OCI-LY7 (cell line): Measurements from ENCODE around the gene PWWP2B. TPM values are rescaled to one million over a fixed set of nuclear protein-coding genes. Genes with fewer than 3 reads are reported as not detected.

Experiments
- BruUV-seq: library from RNA; stranded (reverse); fragments of 400-500 nt; replicated peaks from 2 replicates; lab custom pipeline; 2021; lab: Mats Ljungman, UMichigan
- CTCF ChIA-PET: fragments of 300-600 bp; sonication (Branson Sonifier 250); formaldehyde crosslinking; loops from one replicate; lab custom pipeline; 2022; ENCODE audit warnings: antibody characterized with exemption; ENCODE audit not compliant: unreplicated experiment; lab: Charles Lee
- POLR2A ChIA-PET: fragments of 300-600 bp; sonication (Branson Sonifier 250); formaldehyde crosslinking; loops from one replicate; lab custom pipeline; 2022; ENCODE audit warnings: antibody characterized with exemption; lab: Charles Lee
- DNase-seq: peaks from one replicate; pipeline ENCODE4 v3.0.0-alpha.2; 2015; ENCODE audit warnings: low spot score
- H2AFZ ChIP-seq: fragments of 200-600 bp; sonication (generic), shearing (Covaris generic); 2 replicates; pipeline ENCODE4 v1.6.1; 2014; ENCODE audit warnings: mild to moderate bottlenecking, antibody characterized with exemption, low read length, moderate library complexity
- H3K27ac ChIP-seq: fragments of 200-600 bp; sonication (generic); 2 replicates; pipeline ENCODE4 v1.5.1; 2014; ENCODE audit warnings: mixed run types, low read depth, mild to moderate bottlenecking, moderate library complexity, low read length, inconsistent platforms; ENCODE audit not compliant: poor library complexity, severe bottlenecking
- H3K36me3 ChIP-seq: fragments of 200-600 bp; sonication (generic); 2 replicates; pipeline ENCODE4 v1.6.1; 2014; ENCODE audit warnings: mild to moderate bottlenecking, antibody characterized with exemption, low read length, moderate library complexity, mixed read lengths; ENCODE audit not compliant: insufficient read depth
- H3K4me1 ChIP-seq: fragments of 200-600 bp; sonication (generic); 2 replicates; pipeline ENCODE4 v1.5.1; 2014; ENCODE audit warnings: mild to moderate bottlenecking, low read length; ENCODE audit not compliant: insufficient read depth, poor library complexity, severe bottlenecking
- H3K4me2 ChIP-seq: fragments of 200-600 bp; sonication (generic); 2 replicates; pipeline ENCODE4 v1.6.1; 2014; ENCODE audit warnings: mild to moderate bottlenecking, low read length
- H3K4me3 ChIP-seq: fragments of 200-600 bp; sonication (generic); 2 replicates; pipeline ENCODE4 v1.5.1; 2014; ENCODE audit warnings: mild to moderate bottlenecking, low read depth, low read length; ENCODE audit not compliant: poor library complexity, severe bottlenecking
- H3K79me2 ChIP-seq: fragments of 200-600 bp; sonication (generic); 2 replicates; pipeline ENCODE4 v1.6.1; 2016; ENCODE audit warnings: low read depth, mild to moderate bottlenecking, low read length, moderate library complexity, mixed read lengths; ENCODE audit not compliant: insufficient read depth
- H3K9me2 ChIP-seq: fragments of 200-600 bp; sonication (generic); 2 replicates; pipeline ENCODE4 v1.6.1; 2016; ENCODE audit warnings: mild to moderate bottlenecking, low read length, mixed read lengths; ENCODE audit not compliant: insufficient read depth
- H3K9me3 ChIP-seq: fragments of 200-600 bp; sonication (generic); 2 replicates; pipeline ENCODE4 v1.6.1; 2014; ENCODE audit warnings: mild to moderate bottlenecking, mixed run types, low read length, mixed read lengths
- H4K20me1 ChIP-seq: fragments of 200-600 bp; sonication (generic); 2 replicates; pipeline ENCODE4 v1.6.1; 2014; ENCODE audit warnings: mild to moderate bottlenecking, antibody characterized with exemption, low read length, moderate library complexity, mixed read lengths; ENCODE audit not compliant: insufficient read depth
- EZH2phosphoT487 ChIP-seq: fragments of 200-600 bp; sonication (generic); IDR thresholded peaks from 2 replicates; pipeline ENCODE4 v1.6.1; 2018; ENCODE audit warnings: low read depth, borderline replicate concordance, mild to moderate bottlenecking, mixed run types, antibody characterized with exemption, low read length, moderate library complexity, mixed read lengths
- intact Hi-C: fragments of 100-400 bp; cut with micrococcal nuclease; formaldehyde crosslinking; loops from one replicate; pipeline ENCODE4 v1.10.0; 2022; ENCODE audit not compliant: unreplicated experiment
- total RNA-seq, 2 experiments: library from RNA; depleted of rRNA in 1 of 2; stranded (reverse); fragments of >200 nt in 1 of 2; shearing (Covaris generic) in 1 of 2; gene quantifications; 2 replicates each; pipeline ENCODE4 v1.2.3, GENCODE V29; 2014 to 2022
- TF ChIP-seq, protein P1 (sequence below): fragments of 200-600 bp; sonication (generic); conservative IDR thresholded peaks from 2 replicates; pipeline ENCODE4 v1.5.1; 2014; ENCODE audit warnings: mild to moderate bottlenecking, antibody characterized with exemption, low read length, moderate library complexity, mixed read lengths

PWWP2B gene
- total RNA-seq, 2 experiments from 2014 or later = 5.9 to 10.6 TPM

DNA sequence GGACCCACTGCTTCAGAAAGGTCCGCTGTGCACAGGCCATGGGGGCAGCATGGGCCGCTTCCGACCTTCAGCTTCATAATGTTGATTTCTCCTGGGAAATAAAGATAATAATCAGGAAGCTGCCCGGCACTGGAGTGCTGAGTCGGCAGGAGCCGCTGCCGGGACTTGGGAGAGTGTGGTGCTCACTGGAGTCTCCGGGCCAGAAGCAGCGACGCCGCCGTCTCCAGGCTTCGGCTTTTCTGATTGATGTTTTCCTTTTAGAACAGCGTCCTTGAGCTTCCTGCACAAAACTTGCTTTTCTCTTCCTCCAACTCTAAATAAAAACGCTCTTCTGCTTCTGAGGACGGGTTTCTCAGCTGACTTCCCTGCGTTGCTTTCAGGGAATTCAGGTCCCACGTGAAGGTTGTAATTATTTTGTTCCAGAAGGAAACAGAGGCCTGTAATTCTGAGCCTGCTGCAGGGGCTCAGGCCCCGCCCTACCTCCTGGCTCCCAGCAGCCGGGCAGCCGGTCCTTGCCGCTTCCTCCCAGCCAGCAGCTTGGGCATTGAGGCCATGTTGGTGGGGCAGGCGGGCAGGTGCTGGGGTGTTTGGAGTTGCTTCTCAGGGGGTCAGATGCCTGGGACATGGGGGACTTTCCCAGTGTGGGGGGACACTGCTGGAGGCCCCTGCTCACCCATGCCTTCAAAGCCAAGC, 14.7 kb downstream of the PWWP2B start:
- no peak for DNase-seq
- Histone ChIP-seq H3K36me3 (no peaks in the 10 kb centered on the region), H3K4me3 (no peak overlapping the region), H3K9me3 (no peaks in the 10 kb centered on the region), H3K4me2 (no peak overlapping the region), H3K27ac (no peak overlapping the region), H3K9me2 (no peaks in the 10 kb centered on the region), H3K4me1 (peaks cover 7% of the 10 kb centered on the region), H3K79me2 (no peaks in the 10 kb centered on the region), H2AFZ (no peak overlapping the region), H4K20me1 (no peaks in the 10 kb centered on the region)
- intact Hi-C loops = no loop called here
- ChIA-PET POLR2A (no interaction called here), CTCF (no interaction called here)
- no peak for TF ChIP-seq EZH2phosphoT487
- TF ChIP-seq, protein P1, sequence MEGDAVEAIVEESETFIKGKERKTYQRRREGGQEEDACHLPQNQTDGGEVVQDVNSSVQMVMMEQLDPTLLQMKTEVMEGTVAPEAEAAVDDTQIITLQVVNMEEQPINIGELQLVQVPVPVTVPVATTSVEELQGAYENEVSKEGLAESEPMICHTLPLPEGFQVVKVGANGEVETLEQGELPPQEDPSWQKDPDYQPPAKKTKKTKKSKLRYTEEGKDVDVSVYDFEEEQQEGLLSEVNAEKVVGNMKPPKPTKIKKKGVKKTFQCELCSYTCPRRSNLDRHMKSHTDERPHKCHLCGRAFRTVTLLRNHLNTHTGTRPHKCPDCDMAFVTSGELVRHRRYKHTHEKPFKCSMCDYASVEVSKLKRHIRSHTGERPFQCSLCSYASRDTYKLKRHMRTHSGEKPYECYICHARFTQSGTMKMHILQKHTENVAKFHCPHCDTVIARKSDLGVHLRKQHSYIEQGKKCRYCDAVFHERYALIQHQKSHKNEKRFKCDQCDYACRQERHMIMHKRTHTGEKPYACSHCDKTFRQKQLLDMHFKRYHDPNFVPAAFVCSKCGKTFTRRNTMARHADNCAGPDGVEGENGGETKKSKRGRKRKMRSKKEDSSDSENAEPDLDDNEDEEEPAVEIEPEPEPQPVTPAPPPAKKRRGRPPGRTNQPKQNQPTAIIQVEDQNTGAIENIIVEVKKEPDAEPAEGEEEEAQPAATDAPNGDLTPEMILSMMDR = no peak
- no TSS peak for BruUV-seq

DNA sequence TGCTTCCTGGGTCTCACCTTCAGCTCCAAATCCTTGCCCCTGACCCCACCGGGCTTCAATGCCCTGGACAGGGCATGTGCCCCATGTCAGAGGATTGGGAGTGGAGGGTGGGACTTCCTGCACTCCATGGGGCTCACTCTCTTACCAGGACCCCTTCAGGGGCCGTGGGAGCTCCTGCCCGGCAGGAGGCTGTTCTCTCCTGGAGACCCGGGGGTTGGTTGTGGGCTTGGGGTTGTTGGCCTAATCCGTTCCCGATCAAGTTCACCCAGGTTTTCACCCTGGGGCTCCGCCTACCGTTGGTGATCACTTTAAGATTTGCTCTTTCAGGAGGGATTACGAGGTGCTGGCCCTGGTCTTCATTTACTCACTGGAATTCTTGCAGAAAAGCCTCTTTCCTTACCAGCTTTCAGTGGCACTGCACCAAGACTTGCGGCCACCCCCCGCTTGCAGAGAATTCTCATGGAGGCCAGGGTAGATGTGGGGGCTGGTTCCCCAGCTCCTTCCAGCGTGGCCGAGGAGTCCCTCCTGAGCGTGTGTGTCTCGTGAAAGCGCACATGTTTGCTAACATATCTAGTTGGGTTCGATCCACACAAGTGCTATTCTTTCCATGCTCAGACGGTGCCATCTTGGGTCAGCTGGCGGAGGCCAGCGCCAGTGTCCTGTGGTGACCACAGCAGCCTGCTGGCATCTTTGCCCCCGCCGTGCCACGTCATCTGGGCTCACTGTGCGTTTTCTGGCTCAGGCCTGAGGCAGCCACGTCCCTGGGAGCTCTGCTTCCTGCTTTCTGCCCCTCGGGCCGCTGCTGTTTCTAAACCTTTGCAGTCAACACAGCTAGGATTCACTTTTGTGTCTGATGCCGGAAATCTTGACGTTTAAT, 15.6 kb downstream of the PWWP2B start:
- H3K9me2 ChIP-seq = no peaks in the 10 kb centered on the region
- no peaks in the 10 kb centered on the region for H3K79me2 ChIP-seq
- ChIA-PET POLR2A (interaction anchor here (1.1 kb wide), 1 partner anchor 27 kb away, joined by 3 read pairs; no protein-coding TSS in a partner anchor), CTCF (no interaction called here)
- TF ChIP-seq, protein P1 = no peak
- no peak for TF ChIP-seq EZH2phosphoT487
- H2AFZ ChIP-seq = no peak overlapping the region
- no peak for DNase-seq
- H4K20me1 ChIP-seq = no peaks in the 10 kb centered on the region
- no peak overlapping the region for H3K4me3 ChIP-seq
- no TSS peak for BruUV-seq
- intact Hi-C loops = no loop called here
- peaks cover 7% of the 10 kb centered on the region for H3K4me1 ChIP-seq
- H3K27ac ChIP-seq = no peak overlapping the region
- H3K36me3 ChIP-seq = no peaks in the 10 kb centered on the region
- no peak overlapping the region for H3K4me2 ChIP-seq
- H3K9me3 ChIP-seq = no peaks in the 10 kb centered on the region
